Thyroid gland (tissue), 4 donors: ENCODE data around the gene MEI1.
A peak's percentile ranks its signal among the peaks of the same experiment; 100 is the strongest.

Experiments used
- CTCF ChIP-seq, 6 experiments: fragments of 200-600 bp in 3 of 6; fragments of 450-650 bp in 3 of 6; sonication (generic) in 3 of 6; IDR thresholded peaks; one replicate each; pipeline ENCODE4 v1.5.1; 2016 to 2019; ENCODE audit warnings: antibody characterized with exemption in 6 of 6, mild to moderate bottlenecking in 2 of 6, inconsistent platforms in 1 of 6, moderate library complexity in 1 of 6
- POLR2A ChIP-seq, 2 donors: fragments of 450-650 bp; IDR thresholded peaks; one replicate each; pipeline ENCODE4 v1.6.1; 2017; ENCODE audit warnings: antibody characterized with exemption in 2 of 2, mild to moderate bottlenecking in 2 of 2, moderate library complexity in 1 of 2

GRCh38 chr22:41822317-41823057 lies 123.2 kb downstream of the MEI1 start:
- no peak for TF ChIP-seq POLR2A (IDR thresholded peaks at IDR 0.05)
- TF ChIP-seq CTCF (IDR thresholded peaks at IDR 0.05), result peak in 4 of 6 experiments; percentile 33 to 57 (median 46)
